ENCODE results near the gene SGMS1. TPM values are rescaled to one million over a fixed set of nuclear protein-coding genes. Genes with fewer than 3 reads are reported as not detected.
A peak's percentile ranks its signal among the peaks of the same experiment; 100 is the strongest.

SGMS1 gene
- total RNA-seq, 1 experiment from 2014 or later, result 20.4 TPM

- no peak overlapping the region for H2AK5ac ChIP-seq (ENCODE audit: insufficient read length, low read length)
- no peak overlapping the region for H3K4ac ChIP-seq (ENCODE audit: low read depth, low read length)
- Mint-ChIP-seq H3K36me3 (ENCODE audit: insufficient read depth in 1 of 3, low read depth in 3 of 3) (peaks cover 9 to 30% (median 21%) of the 10 kb centered on the region in 3 experiments), H3K9me3 (no peaks in the 10 kb centered on the region), H3K27ac (peak overlapping the region in 2 of 3 experiments; percentile 6 to 23; a peak in 2 of 7 replicates), H3K4me3 (no peak overlapping the region), H3K27me3 (ENCODE audit: low read depth) (no peaks in the 10 kb centered on the region), H3K4me1 (peaks cover 12 to 15% of the 10 kb centered on the region in 2 experiments; a peak in 3 of 4 replicates)
- no peak overlapping the region for H2BK12ac ChIP-seq (ENCODE audit: insufficient read length, low read depth, low read length)
- no peak overlapping the region for H3K56ac ChIP-seq (ENCODE audit: insufficient read length, low read depth, low read length)
- no peak overlapping the region for H2BK15ac ChIP-seq (ENCODE audit: low read depth, low read length)
- H2BK20ac ChIP-seq (ENCODE audit: low read depth, low read length, poor library complexity, severe bottlenecking), result no peak overlapping the region
- H2BK5ac ChIP-seq (ENCODE audit: insufficient read length, low read length), result peak overlapping the region; percentile 19
- no peaks in the 10 kb centered on the region for H3K4me1 ChIP-seq (ENCODE audit: insufficient read depth, low read length)
- no peaks in the 10 kb centered on the region for H3K23me2 ChIP-seq (ENCODE audit: insufficient read length, low read depth, low read length, poor library complexity, severe bottlenecking)
- H4K91ac ChIP-seq (ENCODE audit: insufficient read length, low read depth, low read length), result no peak overlapping the region
- no peak overlapping the region for H3K14ac ChIP-seq (ENCODE audit: insufficient read depth, low read length)
- H3K23ac ChIP-seq (ENCODE audit: insufficient read length, low read depth, low read length), result peak overlapping the region; percentile 7
- H3T11ph ChIP-seq (ENCODE audit: low read length), result no peak overlapping the region
- no peaks in the 10 kb centered on the region for H3K9me3 ChIP-seq (ENCODE audit: control insufficient read depth, low read depth, low read length)
- H4K5ac ChIP-seq (ENCODE audit: insufficient read length, low read depth, low read length), result no peak overlapping the region
- no peaks in the 10 kb centered on the region for H3K27me3 ChIP-seq (ENCODE audit: insufficient read depth, low read length)
- H3K4me2 ChIP-seq (ENCODE audit: insufficient read depth, insufficient read length, low read length), result no peak overlapping the region
- H4K8ac ChIP-seq (replicated peaks; ENCODE audit: insufficient read length, low read depth, low read length), result no peak overlapping the region
- H4K20me1 ChIP-seq (ENCODE audit: control insufficient read depth, insufficient read depth, insufficient read length), result no peaks in the 10 kb centered on the region
- no peak overlapping the region for H3K27ac ChIP-seq (ENCODE audit: insufficient read length, low read depth, low read length)
- WGBS (ENCODE audit: extremely low coverage, insufficient read length, low lambda C conversion rate), result no CpG with 5 or more reads among the region's 4 CpGs
- H3K18ac ChIP-seq (ENCODE audit: insufficient read length, low read depth, low read length), result peak overlapping the region; percentile 34
- no peak overlapping the region for H3K9ac ChIP-seq (ENCODE audit: extremely low read depth, insufficient read length, low read length)
- no peaks in the 10 kb centered on the region for H3K79me1 ChIP-seq (ENCODE audit: insufficient read depth, low read depth, low read length, poor library complexity, severe bottlenecking)
- no peak overlapping the region for H2AFZ ChIP-seq (ENCODE audit: low read length)
- H2BK120ac ChIP-seq (ENCODE audit: low read depth, low read length, poor library complexity, severe bottlenecking), result no peak overlapping the region
- DNase-seq, result no peak
- H3K79me2 ChIP-seq (ENCODE audit: insufficient read depth, low read length), result 0 out of 2 replicates have a peak, but pooled peaks cover 3% of the 10 kb centered on the region
- TF ChIP-seq, protein P1, sequence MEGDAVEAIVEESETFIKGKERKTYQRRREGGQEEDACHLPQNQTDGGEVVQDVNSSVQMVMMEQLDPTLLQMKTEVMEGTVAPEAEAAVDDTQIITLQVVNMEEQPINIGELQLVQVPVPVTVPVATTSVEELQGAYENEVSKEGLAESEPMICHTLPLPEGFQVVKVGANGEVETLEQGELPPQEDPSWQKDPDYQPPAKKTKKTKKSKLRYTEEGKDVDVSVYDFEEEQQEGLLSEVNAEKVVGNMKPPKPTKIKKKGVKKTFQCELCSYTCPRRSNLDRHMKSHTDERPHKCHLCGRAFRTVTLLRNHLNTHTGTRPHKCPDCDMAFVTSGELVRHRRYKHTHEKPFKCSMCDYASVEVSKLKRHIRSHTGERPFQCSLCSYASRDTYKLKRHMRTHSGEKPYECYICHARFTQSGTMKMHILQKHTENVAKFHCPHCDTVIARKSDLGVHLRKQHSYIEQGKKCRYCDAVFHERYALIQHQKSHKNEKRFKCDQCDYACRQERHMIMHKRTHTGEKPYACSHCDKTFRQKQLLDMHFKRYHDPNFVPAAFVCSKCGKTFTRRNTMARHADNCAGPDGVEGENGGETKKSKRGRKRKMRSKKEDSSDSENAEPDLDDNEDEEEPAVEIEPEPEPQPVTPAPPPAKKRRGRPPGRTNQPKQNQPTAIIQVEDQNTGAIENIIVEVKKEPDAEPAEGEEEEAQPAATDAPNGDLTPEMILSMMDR (conservative IDR thresholded peaks at IDR 0.05), result no peak
These were observed 32.8 kb downstream of the SGMS1 start for GRCh38 chr10:50590935-50591334.
